SK-N-MC (cell line): Measurements from ENCODE around the gene INHA.

Source experiments
- EZH2 ChIP-seq: fragments of 200-600 bp; sonication (generic); IDR thresholded peaks from one replicate; pipeline ENCODE4 v1.6.1; 2017; ENCODE audit warnings: antibody characterized with exemption
- FOXP2 ChIP-seq: optimal IDR thresholded peaks from 2 replicates; pipeline ENCODE3; 2011; ENCODE audit warnings: mild to moderate bottlenecking, moderate library complexity; ENCODE audit not compliant: insufficient read depth; ENCODE audit errors: extremely low read length, control extremely low read depth
- POLR2AphosphoS5 ChIP-seq: IDR thresholded peaks from 2 replicates; pipeline ENCODE4 v1.6.1; 2012; ENCODE audit warnings: mild to moderate bottlenecking, low read depth, low read length, borderline replicate concordance

GRCh38 chr2:219532378-219532649, 39.8 kb upstream of the INHA start:
- no peak for TF ChIP-seq POLR2AphosphoS5
- no peak for TF ChIP-seq EZH2
- TF ChIP-seq FOXP2 = no peak
